Neural progenitor cell (in vitro differentiated cells): ENCODE measurements around the gene C1QL2. TPM values are rescaled to one million over a fixed set of nuclear protein-coding genes. Genes with fewer than 3 reads are reported as not detected.

ENCODE experiments used
- DNase-seq: peaks from one replicate; pipeline ENCODE4 v3.0.0-alpha.2; 2016; ENCODE audit warnings: low spot score
- H2AFZ ChIP-seq: fragments of 200-600 bp; sonication (generic); replicated peaks from 2 replicates; pipeline ENCODE4 v1.6.1; 2016; ENCODE audit warnings: antibody characterized with exemption
- H3F3A ChIP-seq: fragments of 200-600 bp; sonication (generic); 2 replicates; pipeline ENCODE4 v1.6.1; 2016; ENCODE audit warnings: antibody characterized with exemption, low read depth
- H3K27ac ChIP-seq: fragments of 200-600 bp; sonication (generic); 2 replicates; pipeline ENCODE4 v1.5.1; 2016; ENCODE audit warnings: mild to moderate bottlenecking
- H3K27me3 ChIP-seq: fragments of 200-600 bp; sonication (generic); 2 replicates; pipeline ENCODE4 v1.6.1; 2016; ENCODE audit warnings: mild to moderate bottlenecking, moderate library complexity
- H3K36me3 ChIP-seq: fragments of 200-600 bp; sonication (generic); 2 replicates; pipeline ENCODE4 v1.5.1; 2016
- H3K4me1 ChIP-seq: fragments of 200-600 bp; sonication (generic); 2 replicates; pipeline ENCODE4 v1.6.1; 2016; ENCODE audit warnings: mixed run types
- H3K4me2 ChIP-seq: fragments of 200-600 bp; sonication (generic); 2 replicates; pipeline ENCODE4 v1.6.1; 2016
- H3K4me3 ChIP-seq: fragments of 200-600 bp; sonication (generic); 2 replicates; pipeline ENCODE4 v1.5.1; 2016
- H3K79me2 ChIP-seq: fragments of 200-600 bp; sonication (generic); 2 replicates; pipeline ENCODE4 v1.6.1; 2016; ENCODE audit warnings: low read depth
- H3K9ac ChIP-seq: fragments of 200-600 bp; sonication (generic); 2 replicates; pipeline ENCODE4 v1.6.1; 2016
- H3K9me3 ChIP-seq: fragments of 200-600 bp; sonication (generic); 2 replicates; pipeline ENCODE4 v1.5.1; 2016; ENCODE audit warnings: low read depth
- H4K20me1 ChIP-seq: fragments of 200-600 bp; sonication (generic); 2 replicates; pipeline ENCODE4 v1.6.1; 2016; ENCODE audit warnings: low read depth
- H3K27ac Mint-ChIP-seq: 3 replicates; pipeline ENCODE4 v1.8.0; 2021; ENCODE audit warnings: mixed read lengths
- H3K27me3 Mint-ChIP-seq: 2 replicates; pipeline ENCODE4 v1.8.0; 2022; ENCODE audit warnings: low read depth, mild to moderate bottlenecking, inconsistent platforms, moderate library complexity, mixed read lengths; ENCODE audit not compliant: insufficient read depth
- H3K36me3 Mint-ChIP-seq: 3 replicates; pipeline ENCODE4 v1.8.0; 2021; ENCODE audit warnings: mixed read lengths
- H3K4me1 Mint-ChIP-seq: 3 replicates; pipeline ENCODE4 v1.8.0; 2021; ENCODE audit warnings: mixed read lengths
- H3K4me3 Mint-ChIP-seq: 3 replicates; pipeline ENCODE4 v1.8.0; 2021; ENCODE audit warnings: mild to moderate bottlenecking, moderate library complexity, mixed read lengths
- H3K9me3 Mint-ChIP-seq: 3 replicates; pipeline ENCODE4 v1.8.0; 2020; ENCODE audit warnings: mixed read lengths
- EZH2 ChIP-seq: fragments of 200-600 bp; sonication (generic); IDR thresholded peaks from 2 replicates; pipeline ENCODE4 v1.6.1; 2017; ENCODE audit warnings: antibody characterized with exemption, mild to moderate bottlenecking, moderate library complexity
- EZH2phosphoT487 ChIP-seq: fragments of 200-600 bp; sonication (generic); IDR thresholded peaks from 2 replicates; pipeline ENCODE4 v1.6.1; 2017; ENCODE audit warnings: antibody characterized with exemption
- total RNA-seq: library from RNA; depleted of rRNA; stranded (reverse); fragments of >200 nt; gene quantifications from 2 replicates; pipeline ENCODE4 v1.2.3, GENCODE V29; 2015; ENCODE audit warnings: low replicate concordance
- TF ChIP-seq, protein P1 (sequence below): fragments of 200-600 bp; sonication (generic); IDR thresholded peaks from 2 replicates; pipeline ENCODE4 v1.5.1; 2017; ENCODE audit warnings: antibody characterized with exemption, mild to moderate bottlenecking

C1QL2 gene
- total RNA-seq, 1 donor from 2014 or later = not detected

GRCh38 chr2:119177838-119178190 is 19.3 kb upstream of the C1QL2 start:
- no peaks in the 10 kb centered on the region for H3K79me2 ChIP-seq
- DNase-seq = no peak
- no peaks in the 10 kb centered on the region for H3F3A ChIP-seq
- no peaks in the 10 kb centered on the region for H3K9me3 Mint-ChIP-seq
- H3K27ac Mint-ChIP-seq = no peak overlapping the region
- H3K27me3 ChIP-seq = no peaks in the 10 kb centered on the region
- no peaks in the 10 kb centered on the region for H3K36me3 ChIP-seq
- no peaks in the 10 kb centered on the region for H3K36me3 Mint-ChIP-seq
- no peaks in the 10 kb centered on the region for H3K4me1 Mint-ChIP-seq
- no peak overlapping the region for H3K4me2 ChIP-seq
- H3K27me3 Mint-ChIP-seq = no peaks in the 10 kb centered on the region
- TF ChIP-seq EZH2 (no peak), EZH2phosphoT487 (no peak)
- TF ChIP-seq, protein P1, sequence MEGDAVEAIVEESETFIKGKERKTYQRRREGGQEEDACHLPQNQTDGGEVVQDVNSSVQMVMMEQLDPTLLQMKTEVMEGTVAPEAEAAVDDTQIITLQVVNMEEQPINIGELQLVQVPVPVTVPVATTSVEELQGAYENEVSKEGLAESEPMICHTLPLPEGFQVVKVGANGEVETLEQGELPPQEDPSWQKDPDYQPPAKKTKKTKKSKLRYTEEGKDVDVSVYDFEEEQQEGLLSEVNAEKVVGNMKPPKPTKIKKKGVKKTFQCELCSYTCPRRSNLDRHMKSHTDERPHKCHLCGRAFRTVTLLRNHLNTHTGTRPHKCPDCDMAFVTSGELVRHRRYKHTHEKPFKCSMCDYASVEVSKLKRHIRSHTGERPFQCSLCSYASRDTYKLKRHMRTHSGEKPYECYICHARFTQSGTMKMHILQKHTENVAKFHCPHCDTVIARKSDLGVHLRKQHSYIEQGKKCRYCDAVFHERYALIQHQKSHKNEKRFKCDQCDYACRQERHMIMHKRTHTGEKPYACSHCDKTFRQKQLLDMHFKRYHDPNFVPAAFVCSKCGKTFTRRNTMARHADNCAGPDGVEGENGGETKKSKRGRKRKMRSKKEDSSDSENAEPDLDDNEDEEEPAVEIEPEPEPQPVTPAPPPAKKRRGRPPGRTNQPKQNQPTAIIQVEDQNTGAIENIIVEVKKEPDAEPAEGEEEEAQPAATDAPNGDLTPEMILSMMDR = no peak
- no peak overlapping the region for H3K4me3 ChIP-seq
- H2AFZ ChIP-seq = no peak overlapping the region
- H3K4me3 Mint-ChIP-seq = no peak overlapping the region
- no peak overlapping the region for H3K27ac ChIP-seq
- H3K9ac ChIP-seq = no peak overlapping the region
- no peaks in the 10 kb centered on the region for H4K20me1 ChIP-seq
- H3K4me1 ChIP-seq = no peaks in the 10 kb centered on the region
- H3K9me3 ChIP-seq = no peaks in the 10 kb centered on the region

- Histone ChIP-seq H3K27me3 (no peaks in the 10 kb centered on the region), H3K4me1 (no peaks in the 10 kb centered on the region), H3K4me2 (no peak overlapping the region), H3K9me3 (no peaks in the 10 kb centered on the region), H3K4me3 (no peak overlapping the region), H3K79me2 (no peaks in the 10 kb centered on the region), H4K20me1 (no peaks in the 10 kb centered on the region), H3K9ac (no peak overlapping the region), H3K27ac (no peak overlapping the region), H3K36me3 (no peaks in the 10 kb centered on the region), H3F3A (no peaks in the 10 kb centered on the region), H2AFZ (no peak overlapping the region)
- Mint-ChIP-seq H3K36me3 (no peaks in the 10 kb centered on the region), H3K9me3 (no peaks in the 10 kb centered on the region), H3K4me3 (no peak overlapping the region), H3K27me3 (no peaks in the 10 kb centered on the region), H3K4me1 (no peaks in the 10 kb centered on the region), H3K27ac (no peak overlapping the region)
- TF ChIP-seq EZH2 = no peak
- TF ChIP-seq, protein P1 = no peak
- no peak for TF ChIP-seq EZH2phosphoT487
- DNase-seq = no peak
These were observed 18.8 kb upstream of the C1QL2 start for GRCh38 chr2:119177171-119177837.

DNA sequence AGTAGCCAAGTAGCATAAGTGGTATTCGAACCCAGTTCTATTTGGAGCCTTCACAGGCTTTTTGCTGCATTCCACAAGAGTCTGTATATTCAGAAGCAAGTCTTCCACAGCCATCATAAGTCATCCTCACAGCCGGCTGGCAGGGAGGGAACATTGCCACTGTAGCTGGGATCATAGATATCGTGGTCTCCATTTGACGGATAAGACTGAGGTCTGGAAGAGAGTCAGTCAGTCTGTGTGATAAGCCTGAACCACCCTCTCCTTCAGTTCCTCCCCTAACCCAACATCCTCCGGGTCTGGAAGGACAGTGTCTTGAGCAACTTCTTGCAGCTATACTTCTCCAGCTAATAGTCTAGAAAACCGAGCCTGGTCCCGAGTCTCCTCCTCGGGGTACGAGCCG is 17.0 kb upstream of the C1QL2 start:
- Histone ChIP-seq H3K27ac (no peak overlapping the region), H3K4me1 (no peaks in the 10 kb centered on the region), H3K36me3 (no peaks in the 10 kb centered on the region), H3K9me3 (no peaks in the 10 kb centered on the region), H3K4me3 (no peak overlapping the region), H3K4me2 (no peak overlapping the region), H2AFZ (no peak overlapping the region), H3K27me3 (no peaks in the 10 kb centered on the region), H3F3A (no peaks in the 10 kb centered on the region), H3K9ac (no peak overlapping the region), H4K20me1 (no peaks in the 10 kb centered on the region), H3K79me2 (no peaks in the 10 kb centered on the region)
- no peak overlapping the region for H3K27ac Mint-ChIP-seq
- H3K27me3 Mint-ChIP-seq = peaks cover 4% of the 10 kb centered on the region
- DNase-seq = no peak
- TF ChIP-seq EZH2phosphoT487 = no peak
- no peak for TF ChIP-seq EZH2
- TF ChIP-seq, protein P1 = no peak
- no peaks in the 10 kb centered on the region for H3K4me1 Mint-ChIP-seq
- no peaks in the 10 kb centered on the region for H3K9me3 Mint-ChIP-seq
- H3K4me3 Mint-ChIP-seq = no peak overlapping the region
- H3K36me3 Mint-ChIP-seq = no peaks in the 10 kb centered on the region
